Osteocyte (in vitro differentiated cells): Measurements from ENCODE around the gene KCTD10. TPM values are rescaled to one million over a fixed set of nuclear protein-coding genes. Genes with fewer than 3 reads are reported as not detected.
"Not testable (repeated sequence)": the region's sequence is repeated elsewhere in the genome, so short reads cannot be mapped to it uniquely, and the experiment has no call there.

Experiments used
- DNase-seq: peaks from one replicate; pipeline ENCODE4 v3.0.0; 2021; ENCODE audit warnings: mixed read lengths; ENCODE audit not compliant: unreplicated experiment; ENCODE audit errors: extremely low spot score
- H3K27ac Mint-ChIP-seq: one replicate; pipeline ENCODE4 v1.8.0; 2021; ENCODE audit warnings: mild to moderate bottlenecking, mixed read lengths; ENCODE audit not compliant: unreplicated experiment
- H3K27me3 Mint-ChIP-seq: one replicate; pipeline ENCODE4 v1.8.0; 2021; ENCODE audit warnings: mixed read lengths; ENCODE audit not compliant: unreplicated experiment
- H3K36me3 Mint-ChIP-seq: one replicate; pipeline ENCODE4 v1.8.0; 2021; ENCODE audit warnings: mixed read lengths; ENCODE audit not compliant: unreplicated experiment
- H3K4me1 Mint-ChIP-seq: one replicate; pipeline ENCODE4 v1.8.0; 2021; ENCODE audit warnings: mixed read lengths; ENCODE audit not compliant: unreplicated experiment
- H3K4me3 Mint-ChIP-seq: one replicate; pipeline ENCODE4 v1.8.0; 2021; ENCODE audit warnings: mild to moderate bottlenecking, moderate library complexity, mixed read lengths; ENCODE audit not compliant: unreplicated experiment
- H3K9me3 Mint-ChIP-seq: one replicate; pipeline ENCODE4 v1.8.0; 2021; ENCODE audit warnings: mixed read lengths; ENCODE audit not compliant: unreplicated experiment
- CTCF ChIP-seq: fragments of 200-600 bp; sonication (generic); IDR thresholded peaks from 2 replicates; pipeline ENCODE4 v1.5.0; 2021; ENCODE audit warnings: antibody characterized with exemption, mild to moderate bottlenecking, moderate library complexity
- total RNA-seq: library from RNA; stranded (reverse); gene quantifications from 2 replicates; pipeline ENCODE4 v1.2.1, GENCODE V29; 2021

Gene KCTD10
- total RNA-seq, 1 donor from 2014 or later = 43.1 TPM

- Mint-ChIP-seq H3K4me1 (no peaks in the 10 kb centered on the region), H3K36me3 (no peaks in the 10 kb centered on the region), H3K4me3 (no peak overlapping the region), H3K27ac (no peak overlapping the region), H3K9me3 (no peaks in the 10 kb centered on the region), H3K27me3 (peaks cover 32% of the 10 kb centered on the region)
- DNase-seq = no peak
- no peak for TF ChIP-seq CTCF
Observed at GRCh38 chr12:109418848-109419480, 58.1 kb downstream of the KCTD10 start.

- not testable (repeated sequence) for H3K9me3 Mint-ChIP-seq
- peaks cover 48% of the 10 kb centered on the region for H3K27me3 Mint-ChIP-seq
Observed at GRCh38 chr12:109406147-109406546, 71.0 kb downstream of the KCTD10 start.

GRCh38 chr12:109404841-109405240 is 72.3 kb downstream of the KCTD10 start:
- not testable (repeated sequence) for H3K36me3 Mint-ChIP-seq, H3K27ac Mint-ChIP-seq, H3K9me3 Mint-ChIP-seq, DNase-seq, H3K4me3 Mint-ChIP-seq, H3K4me1 Mint-ChIP-seq
- peaks cover 57% of the 10 kb centered on the region for H3K27me3 Mint-ChIP-seq

More at GRCh38 chr12:109406147-109406546, 71.0 kb downstream of the KCTD10 start:
- not testable (repeated sequence) for DNase-seq, H3K4me3 Mint-ChIP-seq, H3K4me1 Mint-ChIP-seq, H3K36me3 Mint-ChIP-seq, H3K27ac Mint-ChIP-seq

Other genes with a start within 250 kb of the KCTD10 start
- not detected in 2 replicates for gene FOXN4, start 168.0 kb downstream of the KCTD10 start, total RNA-seq
- not detected in 2 replicates for gene MYO1H, start 129.4 kb downstream of the KCTD10 start, total RNA-seq
- gene UBE3B, start 334 bp upstream of the KCTD10 start, total RNA-seq = 33.0 and 37.0 TPM in 2 replicates
- gene MMAB, start 96.2 kb upstream of the KCTD10 start, total RNA-seq = 19.5 and 20.6 TPM in 2 replicates
- gene MVK, start 96.5 kb upstream of the KCTD10 start, total RNA-seq = 10.5 and 13.0 TPM in 2 replicates
- gene FAM222A, start 236.5 kb upstream of the KCTD10 start, total RNA-seq = 1.2 and 1.5 TPM in 2 replicates